GM12874 (cell line): ENCODE data around the gene TMEM212.

ENCODE experiments used
- TF ChIP-seq, protein P1 (sequence below): IDR thresholded peaks from 2 replicates; pipeline ENCODE4 v1.5.1; 2011; ENCODE audit warnings: low read depth, mild to moderate bottlenecking, control low read depth, low read length, moderate library complexity; ENCODE audit not compliant: insufficient read depth

The TMEM212 gene

DNA sequence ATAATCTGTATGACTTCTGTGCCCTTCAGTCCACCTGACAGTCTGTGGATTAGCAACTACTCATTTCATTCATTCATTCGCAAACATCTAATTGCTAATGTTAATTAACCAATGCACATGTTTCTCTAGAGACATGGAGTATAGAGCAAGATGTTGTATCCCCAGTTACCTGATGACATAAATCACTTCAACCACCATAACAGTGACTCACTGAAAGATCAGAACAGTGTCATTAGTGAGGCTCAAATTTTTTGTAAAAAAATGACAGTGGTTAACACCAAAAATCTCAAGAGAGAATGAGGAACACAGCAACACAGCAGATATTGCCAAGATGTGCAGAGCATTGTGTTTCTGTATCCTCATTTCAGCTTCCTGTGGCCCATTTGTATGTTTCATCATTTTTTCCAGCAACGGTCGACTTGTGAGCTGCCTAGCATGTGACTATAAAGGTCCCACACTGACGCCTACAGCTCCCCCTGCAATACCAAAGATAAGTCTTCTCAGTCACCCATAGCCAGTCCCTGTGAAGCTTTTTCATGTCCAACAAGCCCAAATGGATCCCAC, 29.2 kb upstream of the TMEM212 start:
- TF ChIP-seq, protein P1, sequence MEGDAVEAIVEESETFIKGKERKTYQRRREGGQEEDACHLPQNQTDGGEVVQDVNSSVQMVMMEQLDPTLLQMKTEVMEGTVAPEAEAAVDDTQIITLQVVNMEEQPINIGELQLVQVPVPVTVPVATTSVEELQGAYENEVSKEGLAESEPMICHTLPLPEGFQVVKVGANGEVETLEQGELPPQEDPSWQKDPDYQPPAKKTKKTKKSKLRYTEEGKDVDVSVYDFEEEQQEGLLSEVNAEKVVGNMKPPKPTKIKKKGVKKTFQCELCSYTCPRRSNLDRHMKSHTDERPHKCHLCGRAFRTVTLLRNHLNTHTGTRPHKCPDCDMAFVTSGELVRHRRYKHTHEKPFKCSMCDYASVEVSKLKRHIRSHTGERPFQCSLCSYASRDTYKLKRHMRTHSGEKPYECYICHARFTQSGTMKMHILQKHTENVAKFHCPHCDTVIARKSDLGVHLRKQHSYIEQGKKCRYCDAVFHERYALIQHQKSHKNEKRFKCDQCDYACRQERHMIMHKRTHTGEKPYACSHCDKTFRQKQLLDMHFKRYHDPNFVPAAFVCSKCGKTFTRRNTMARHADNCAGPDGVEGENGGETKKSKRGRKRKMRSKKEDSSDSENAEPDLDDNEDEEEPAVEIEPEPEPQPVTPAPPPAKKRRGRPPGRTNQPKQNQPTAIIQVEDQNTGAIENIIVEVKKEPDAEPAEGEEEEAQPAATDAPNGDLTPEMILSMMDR = no peak

- TF ChIP-seq, protein P1 = no peak
These were observed 27.1 kb upstream of the TMEM212 start for GRCh38 chr3:171815973-171816595.

- TF ChIP-seq, protein P1 = no peak
These were observed 25.9 kb upstream of the TMEM212 start for GRCh38 chr3:171817074-171817800.

- TF ChIP-seq, protein P1 = no peak
These were observed 22.1 kb upstream of the TMEM212 start for GRCh38 chr3:171821044-171821443.

DNA sequence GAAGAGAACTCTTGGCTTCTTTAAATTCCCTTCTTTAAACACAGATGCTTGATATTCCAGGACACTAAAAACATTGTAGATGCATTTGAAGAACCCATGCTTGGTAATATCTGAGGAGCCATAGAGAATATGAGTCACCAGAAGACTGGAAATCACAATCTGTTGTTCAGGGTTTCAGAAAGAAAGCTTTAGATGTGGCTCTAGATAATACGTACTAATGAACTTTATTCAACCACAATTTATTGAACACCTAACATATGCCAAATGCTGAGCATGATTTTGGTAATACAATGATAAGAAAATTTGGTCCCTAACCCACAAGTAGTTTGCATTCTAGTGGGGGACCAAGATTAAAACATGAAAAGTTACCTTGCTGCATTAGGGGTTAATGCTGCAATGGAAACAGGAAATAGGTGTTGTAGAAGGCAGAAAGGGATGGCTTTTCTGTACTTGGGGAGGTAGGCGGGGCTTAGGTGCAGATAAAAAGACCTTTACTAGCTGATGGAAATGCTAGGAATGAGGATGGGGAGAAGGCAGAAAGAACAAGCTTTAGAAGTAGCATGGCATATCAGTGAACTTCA, 21.3 kb upstream of the TMEM212 start:
- TF ChIP-seq, protein P1 = no peak

DNA sequence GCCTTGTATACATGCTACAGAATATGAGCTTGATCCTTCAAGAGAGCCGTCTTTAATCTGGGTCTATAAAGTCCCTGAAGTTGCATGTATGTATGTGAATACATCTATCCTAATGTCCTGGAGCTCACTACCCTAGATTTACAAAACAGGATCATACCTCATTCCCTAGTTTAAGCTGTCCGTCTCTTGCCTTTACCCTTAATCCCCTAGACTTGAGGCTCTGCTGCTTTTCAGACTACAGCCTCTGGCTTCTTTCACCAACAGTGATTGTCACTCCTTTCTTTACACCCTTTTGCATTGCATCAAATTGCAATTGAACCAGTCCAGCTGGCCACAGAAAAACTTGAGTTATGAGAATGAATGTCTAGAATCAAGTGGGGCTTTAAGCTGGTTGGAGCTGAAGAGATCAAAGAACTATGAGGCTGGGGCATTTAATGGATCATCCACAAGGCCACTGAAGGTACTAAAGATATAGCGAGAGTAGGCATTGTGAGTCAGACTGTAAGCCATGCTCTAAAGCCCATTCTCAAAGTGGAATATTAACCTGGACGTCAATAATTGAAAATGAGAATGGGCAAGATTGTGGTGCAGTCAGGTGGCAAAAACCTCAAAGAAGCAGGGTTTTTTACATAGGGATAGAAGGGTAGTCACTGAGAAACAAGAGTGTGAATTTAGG, 20.6 kb upstream of the TMEM212 start:
- TF ChIP-seq, protein P1 = no peak

DNA sequence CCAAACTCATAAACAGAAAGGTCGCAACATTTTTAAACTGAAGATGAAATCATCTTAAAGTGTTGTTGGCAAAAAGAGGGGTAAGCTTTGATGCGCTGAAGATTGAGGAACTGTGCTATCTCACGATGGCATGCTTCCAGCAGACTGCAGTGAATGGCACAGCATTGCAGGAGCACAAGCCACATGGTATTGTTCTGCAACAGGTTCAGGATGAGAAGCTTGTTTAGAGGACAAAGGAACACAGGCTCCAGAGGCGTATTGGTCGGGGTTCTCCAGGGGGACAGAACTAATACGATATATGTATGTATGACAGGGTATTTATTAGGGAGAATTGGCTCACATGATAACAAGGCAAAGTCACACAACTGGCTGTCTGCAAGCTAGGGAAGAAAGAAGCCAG, 19.0 kb upstream of the TMEM212 start:
- TF ChIP-seq, protein P1 = no peak
